ENCODE results near the gene CCDC175. TPM values are rescaled to one million over a fixed set of nuclear protein-coding genes. Genes with fewer than 3 reads are reported as not detected.

Gene CCDC175
- total RNA-seq, 1 donor from 2014 or later, result not detected

DNA sequence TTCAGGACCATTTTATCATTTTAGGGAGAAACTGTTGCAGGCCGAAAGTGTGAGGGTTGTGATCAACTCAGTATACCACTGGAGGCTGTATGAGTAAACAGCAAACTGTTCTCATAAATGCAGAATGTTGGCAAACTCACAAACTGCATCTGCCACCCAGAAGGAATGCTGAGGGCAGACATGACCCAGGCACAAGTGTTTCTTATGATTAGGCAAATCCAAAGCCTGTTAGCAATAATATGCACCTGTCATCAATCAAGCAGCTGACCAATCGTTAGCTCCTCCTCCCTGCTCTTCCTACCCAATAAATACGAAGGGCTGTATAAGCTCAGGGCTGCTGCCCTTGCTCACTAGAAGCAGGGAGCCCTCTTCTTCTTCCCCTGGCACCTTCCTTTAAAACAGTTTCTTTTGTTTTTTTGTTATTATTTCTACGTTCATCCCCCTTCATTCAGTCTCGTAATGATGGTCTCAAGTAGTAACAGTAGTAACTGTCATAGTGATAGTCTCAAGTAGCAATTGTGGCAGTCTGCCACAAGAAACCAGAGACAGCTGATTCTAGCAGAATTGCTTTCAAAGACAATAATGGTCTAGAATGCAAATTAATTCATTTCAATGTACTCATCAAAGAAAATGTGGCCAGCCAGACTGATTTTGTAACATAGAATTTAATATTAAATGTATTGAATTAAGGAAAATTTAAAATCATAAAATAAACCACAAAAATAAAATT, 15.2 kb upstream of the CCDC175 start:
- no peak overlapping the region for H3K4me3 ChIP-seq (ENCODE audit: low read depth, low read length)
- DNase-seq (ENCODE audit: low read depth), result no peak
- TF ChIP-seq, protein P1, sequence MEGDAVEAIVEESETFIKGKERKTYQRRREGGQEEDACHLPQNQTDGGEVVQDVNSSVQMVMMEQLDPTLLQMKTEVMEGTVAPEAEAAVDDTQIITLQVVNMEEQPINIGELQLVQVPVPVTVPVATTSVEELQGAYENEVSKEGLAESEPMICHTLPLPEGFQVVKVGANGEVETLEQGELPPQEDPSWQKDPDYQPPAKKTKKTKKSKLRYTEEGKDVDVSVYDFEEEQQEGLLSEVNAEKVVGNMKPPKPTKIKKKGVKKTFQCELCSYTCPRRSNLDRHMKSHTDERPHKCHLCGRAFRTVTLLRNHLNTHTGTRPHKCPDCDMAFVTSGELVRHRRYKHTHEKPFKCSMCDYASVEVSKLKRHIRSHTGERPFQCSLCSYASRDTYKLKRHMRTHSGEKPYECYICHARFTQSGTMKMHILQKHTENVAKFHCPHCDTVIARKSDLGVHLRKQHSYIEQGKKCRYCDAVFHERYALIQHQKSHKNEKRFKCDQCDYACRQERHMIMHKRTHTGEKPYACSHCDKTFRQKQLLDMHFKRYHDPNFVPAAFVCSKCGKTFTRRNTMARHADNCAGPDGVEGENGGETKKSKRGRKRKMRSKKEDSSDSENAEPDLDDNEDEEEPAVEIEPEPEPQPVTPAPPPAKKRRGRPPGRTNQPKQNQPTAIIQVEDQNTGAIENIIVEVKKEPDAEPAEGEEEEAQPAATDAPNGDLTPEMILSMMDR (conservative IDR thresholded peaks at IDR 0.05; ENCODE audit: low read depth, low read length), result no peak

DNA sequence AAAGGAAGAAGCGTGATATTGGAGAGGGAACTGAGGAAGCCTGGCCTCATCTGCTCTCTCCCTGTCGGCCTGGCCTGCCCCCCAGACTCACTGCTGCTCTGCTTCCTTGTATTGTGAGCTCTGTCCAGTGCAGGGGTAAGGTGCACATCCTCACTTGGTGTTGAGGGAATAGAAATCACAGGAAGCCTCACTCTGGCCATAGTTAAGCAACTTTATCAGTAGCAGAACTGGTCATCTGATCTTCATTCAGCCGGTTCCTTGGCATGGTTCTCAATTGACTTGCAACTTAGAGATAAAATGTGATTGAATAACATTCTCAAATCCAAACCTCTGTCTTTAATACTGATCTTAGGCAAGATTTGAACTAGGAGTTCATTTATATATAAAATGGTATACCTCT, 11.5 kb upstream of the CCDC175 start:
- no peak for DNase-seq (ENCODE audit: low read depth)
- TF ChIP-seq, protein P1 (conservative IDR thresholded peaks at IDR 0.05; ENCODE audit: low read depth, low read length), result no peak

DNA sequence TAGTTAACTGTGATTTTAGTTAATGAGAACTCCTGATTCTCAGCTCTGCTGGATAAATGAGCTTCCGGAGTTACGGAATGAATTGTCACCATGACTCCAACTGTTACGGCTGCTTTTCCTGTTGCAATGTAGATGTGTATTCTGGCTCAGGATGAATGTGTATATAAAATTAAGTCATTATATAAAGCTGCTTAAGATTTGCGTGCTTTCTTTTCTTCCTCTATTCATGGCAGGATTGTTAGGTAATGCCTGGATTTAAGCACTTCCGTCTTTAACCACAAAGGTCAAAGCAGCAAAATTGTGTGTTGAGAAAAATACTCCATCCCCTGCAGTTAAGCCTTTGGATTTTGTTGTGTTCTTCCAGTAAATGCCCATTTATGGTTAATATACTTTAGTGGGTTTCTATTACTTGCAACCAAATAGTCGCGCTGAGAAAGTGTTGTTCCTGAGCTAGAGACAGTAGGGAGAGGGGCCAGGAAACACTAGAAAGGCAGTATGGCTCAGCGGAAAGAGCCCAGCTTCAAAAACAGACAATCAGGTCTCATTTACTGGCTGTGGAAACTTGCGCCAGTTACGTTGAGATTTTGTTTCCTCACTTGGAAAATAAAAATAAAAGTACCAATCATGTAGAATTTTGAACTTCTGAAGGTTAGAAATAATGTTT, 9.4 kb upstream of the CCDC175 start:
- no peak overlapping the region for H3K4me3 ChIP-seq (ENCODE audit: low read depth, low read length)
- DNase-seq (ENCODE audit: low read depth), result no peak
- TF ChIP-seq, protein P1 (conservative IDR thresholded peaks at IDR 0.05; ENCODE audit: low read depth, low read length), result no peak

More for the DNA sequence above, 11.5 kb upstream of the CCDC175 start:
- no peak overlapping the region for H3K4me3 ChIP-seq (ENCODE audit: low read depth, low read length)

DNA sequence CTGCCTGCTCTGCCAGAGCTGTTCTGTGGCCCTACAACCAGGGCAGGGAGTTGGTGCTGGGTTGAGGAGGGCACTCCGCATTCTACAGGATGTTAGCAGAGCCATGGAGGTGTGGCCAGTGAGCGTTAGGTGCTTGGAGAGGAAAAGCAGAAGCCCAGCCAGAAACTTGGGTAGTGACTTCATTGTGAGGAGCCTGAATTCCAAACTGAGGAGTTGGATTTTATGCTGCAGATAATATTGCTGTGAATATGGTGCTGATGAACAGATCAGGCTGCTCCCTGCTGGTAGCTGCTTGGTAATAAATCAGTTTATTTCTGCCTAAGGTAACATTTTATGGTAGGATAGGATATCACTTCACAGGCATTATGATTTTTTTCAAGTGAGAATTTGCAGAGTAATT, 7.1 kb upstream of the CCDC175 start:
- TF ChIP-seq, protein P1 (conservative IDR thresholded peaks at IDR 0.05; ENCODE audit: low read depth, low read length), result no peak
- no peak for DNase-seq (ENCODE audit: low read depth)

DNA sequence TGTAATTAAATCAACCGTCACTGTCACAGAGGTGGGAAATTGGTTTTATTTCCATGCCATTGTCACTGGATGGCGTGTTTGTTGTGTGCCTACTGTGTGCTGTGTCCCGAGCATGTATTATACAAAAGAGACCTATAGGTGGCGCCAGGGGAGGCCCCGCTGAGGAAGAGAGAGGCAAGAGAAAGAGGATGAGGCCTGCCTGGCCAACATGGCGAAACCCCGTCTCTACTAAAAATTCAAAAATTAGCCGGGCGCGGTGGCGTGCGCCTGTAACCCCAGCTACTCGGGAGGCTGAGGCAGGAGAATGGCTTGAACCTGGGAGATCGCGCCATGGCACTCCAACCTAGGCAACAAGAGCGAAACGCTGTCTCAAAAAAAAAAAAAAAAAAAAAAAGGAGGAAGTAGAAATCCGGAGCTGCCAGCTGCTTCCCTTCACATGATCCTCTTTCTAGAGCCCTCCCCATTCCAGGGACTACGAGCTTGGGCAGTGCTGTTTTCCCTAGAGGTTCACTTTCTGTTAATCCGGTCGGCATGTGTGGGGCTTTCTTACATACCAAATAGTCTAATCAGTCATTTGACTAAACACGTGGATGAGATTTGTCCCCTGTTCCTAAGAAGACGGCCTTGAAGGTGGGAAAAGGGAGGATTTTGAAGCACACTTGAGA, 6.4 kb upstream of the CCDC175 start:
- DNase-seq (ENCODE audit: low read depth), result no peak
- TF ChIP-seq, protein P1 (conservative IDR thresholded peaks at IDR 0.05; ENCODE audit: low read depth, low read length), result peak; percentile 32

More for the DNA sequence above, 7.1 kb upstream of the CCDC175 start:
- no peak overlapping the region for H3K4me3 ChIP-seq (ENCODE audit: low read depth, low read length)

DNA sequence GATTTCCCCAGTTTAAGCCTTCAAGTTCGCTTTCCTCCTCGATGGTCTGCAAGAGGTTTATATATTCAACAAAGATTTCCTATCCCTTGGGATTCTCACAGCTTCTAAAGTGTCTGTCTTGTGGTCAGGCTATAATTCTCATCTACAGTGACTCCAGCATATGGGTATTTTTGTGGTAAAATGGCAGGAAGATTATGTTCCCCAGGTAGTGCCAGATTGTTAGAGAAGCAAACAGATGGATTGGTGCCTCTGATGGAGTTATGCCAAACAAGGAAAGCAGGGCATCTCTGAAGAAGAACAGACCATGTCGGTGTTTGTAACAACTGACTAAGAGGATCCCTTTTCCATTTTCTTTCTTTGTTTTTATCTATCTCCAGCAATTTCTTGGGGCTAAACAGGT, 5.5 kb upstream of the CCDC175 start:
- TF ChIP-seq, protein P1 (conservative IDR thresholded peaks at IDR 0.05; ENCODE audit: low read depth, low read length), result no peak
- no peak for DNase-seq (ENCODE audit: low read depth)
- no peak overlapping the region for H3K4me3 ChIP-seq (ENCODE audit: low read depth, low read length)

More for the DNA sequence above, 6.4 kb upstream of the CCDC175 start:
- no peak overlapping the region for H3K4me3 ChIP-seq (ENCODE audit: low read depth, low read length)
